Measurements from ENCODE around the gene TNIK.
"Not testable (repeated sequence)": the region's sequence is repeated elsewhere in the genome, so short reads cannot be mapped to it uniquely, and the experiment has no call there.

TNIK gene

GRCh38 chr3:171455603-171456550, 4.3 kb downstream of the TNIK start:
- no peak overlapping the region for H3K27ac ChIP-seq
- TF ChIP-seq CTCF (conservative IDR thresholded peaks at IDR 0.05) (no peak), ZFX (IDR thresholded peaks at IDR 0.05) (no peak)

- TF ChIP-seq CTCF (conservative IDR thresholded peaks at IDR 0.05) = no peak
- TF ChIP-seq ZFX (IDR thresholded peaks at IDR 0.05) = no peak
- H3K27ac ChIP-seq = no peak overlapping the region
These were observed 6.2 kb downstream of the TNIK start for GRCh38 chr3:171454041-171454440.

GRCh38 chr3:171453180-171453886, 6.9 kb downstream of the TNIK start:
- H3K27ac ChIP-seq = no peak overlapping the region
- TF ChIP-seq ZFX (IDR thresholded peaks at IDR 0.05) (no peak), CTCF (conservative IDR thresholded peaks at IDR 0.05) (peak; percentile 50)

GRCh38 chr3:171452328-171452727, 7.9 kb downstream of the TNIK start:
- TF ChIP-seq ZFX (IDR thresholded peaks at IDR 0.05) (no peak), CTCF (conservative IDR thresholded peaks at IDR 0.05) (no peak)
- H3K27ac ChIP-seq = no peak overlapping the region

- H3K27ac ChIP-seq = no peak overlapping the region
- no peak for TF ChIP-seq CTCF (conservative IDR thresholded peaks at IDR 0.05)
- TF ChIP-seq ZFX (IDR thresholded peaks at IDR 0.05) = no peak
These were observed 8.3 kb downstream of the TNIK start for GRCh38 chr3:171451915-171452314.

GRCh38 chr3:171447579-171447891, 12.7 kb downstream of the TNIK start:
- not testable (repeated sequence) for H3K27ac ChIP-seq

GRCh38 chr3:171446801-171447578, 13.2 kb downstream of the TNIK start:
- H3K27ac ChIP-seq = no peak overlapping the region
- TF ChIP-seq CTCF (conservative IDR thresholded peaks at IDR 0.05) (no peak), ZFX (IDR thresholded peaks at IDR 0.05) (no peak)
